ENCODE measurements around the gene PSME4. TPM values are rescaled to one million over a fixed set of nuclear protein-coding genes. Genes with fewer than 3 reads are reported as not detected.

The PSME4 gene
- total RNA-seq, 1 donor from 2014 or later = 43.9 TPM

GRCh38 chr2:53905396-53905795, 65.4 kb downstream of the PSME4 start:
- H3K36me3 Mint-ChIP-seq (ENCODE audit: unreplicated experiment) = peaks cover 58% of the 10 kb centered on the region
- H3K4me1 Mint-ChIP-seq (ENCODE audit: unreplicated experiment) = no peaks in the 10 kb centered on the region
- TF ChIP-seq, protein P1, sequence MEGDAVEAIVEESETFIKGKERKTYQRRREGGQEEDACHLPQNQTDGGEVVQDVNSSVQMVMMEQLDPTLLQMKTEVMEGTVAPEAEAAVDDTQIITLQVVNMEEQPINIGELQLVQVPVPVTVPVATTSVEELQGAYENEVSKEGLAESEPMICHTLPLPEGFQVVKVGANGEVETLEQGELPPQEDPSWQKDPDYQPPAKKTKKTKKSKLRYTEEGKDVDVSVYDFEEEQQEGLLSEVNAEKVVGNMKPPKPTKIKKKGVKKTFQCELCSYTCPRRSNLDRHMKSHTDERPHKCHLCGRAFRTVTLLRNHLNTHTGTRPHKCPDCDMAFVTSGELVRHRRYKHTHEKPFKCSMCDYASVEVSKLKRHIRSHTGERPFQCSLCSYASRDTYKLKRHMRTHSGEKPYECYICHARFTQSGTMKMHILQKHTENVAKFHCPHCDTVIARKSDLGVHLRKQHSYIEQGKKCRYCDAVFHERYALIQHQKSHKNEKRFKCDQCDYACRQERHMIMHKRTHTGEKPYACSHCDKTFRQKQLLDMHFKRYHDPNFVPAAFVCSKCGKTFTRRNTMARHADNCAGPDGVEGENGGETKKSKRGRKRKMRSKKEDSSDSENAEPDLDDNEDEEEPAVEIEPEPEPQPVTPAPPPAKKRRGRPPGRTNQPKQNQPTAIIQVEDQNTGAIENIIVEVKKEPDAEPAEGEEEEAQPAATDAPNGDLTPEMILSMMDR (IDR thresholded peaks at IDR 0.05) = no peak
- H3K9me3 Mint-ChIP-seq (ENCODE audit: unreplicated experiment) = no peaks in the 10 kb centered on the region
- no peak overlapping the region for H3K4me3 Mint-ChIP-seq (ENCODE audit: unreplicated experiment)
- no peak overlapping the region for H3K27ac Mint-ChIP-seq (ENCODE audit: unreplicated experiment)
- no peaks in the 10 kb centered on the region for H3K27me3 Mint-ChIP-seq (ENCODE audit: unreplicated experiment)
- DNase-seq (ENCODE audit: extremely low spot score, unreplicated experiment) = no peak

- H3K36me3 Mint-ChIP-seq (ENCODE audit: unreplicated experiment) = peaks cover 56% of the 10 kb centered on the region
- no peaks in the 10 kb centered on the region for H3K4me1 Mint-ChIP-seq (ENCODE audit: unreplicated experiment)
- H3K9me3 Mint-ChIP-seq (ENCODE audit: unreplicated experiment) = no peaks in the 10 kb centered on the region
- H3K4me3 Mint-ChIP-seq (ENCODE audit: unreplicated experiment) = no peak overlapping the region
- TF ChIP-seq, protein P1 (IDR thresholded peaks at IDR 0.05) = no peak
- no peak for DNase-seq (ENCODE audit: extremely low spot score, unreplicated experiment)
- no peak overlapping the region for H3K27ac Mint-ChIP-seq (ENCODE audit: unreplicated experiment)
- no peaks in the 10 kb centered on the region for H3K27me3 Mint-ChIP-seq (ENCODE audit: unreplicated experiment)
These were observed 67.8 kb downstream of the PSME4 start for GRCh38 chr2:53903011-53903410.

DNA sequence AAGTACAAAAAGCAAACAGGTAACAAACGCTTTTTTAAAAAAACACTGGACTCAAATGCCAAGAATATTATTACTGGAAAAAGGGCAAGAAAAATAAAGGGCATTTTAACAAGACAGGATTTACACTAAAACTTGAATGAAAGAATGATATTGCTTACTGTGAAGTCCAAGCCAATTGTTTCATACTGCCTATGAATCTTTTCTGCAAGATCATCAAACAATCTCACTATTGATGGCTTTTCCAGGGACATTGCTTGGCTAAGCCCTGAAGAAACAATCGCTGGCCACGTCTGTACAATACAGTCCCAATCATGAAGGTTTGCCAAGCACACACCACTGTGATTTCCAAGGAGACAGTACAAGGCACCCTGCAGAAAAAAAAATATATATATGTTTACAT, 69.6 kb downstream of the PSME4 start:
- no peak for DNase-seq (ENCODE audit: extremely low spot score, unreplicated experiment)
- no peaks in the 10 kb centered on the region for H3K9me3 Mint-ChIP-seq (ENCODE audit: unreplicated experiment)
- no peaks in the 10 kb centered on the region for H3K27me3 Mint-ChIP-seq (ENCODE audit: unreplicated experiment)
- TF ChIP-seq, protein P1 (IDR thresholded peaks at IDR 0.05) = no peak
- no peak overlapping the region for H3K27ac Mint-ChIP-seq (ENCODE audit: unreplicated experiment)
- H3K36me3 Mint-ChIP-seq (ENCODE audit: unreplicated experiment) = peaks cover 48% of the 10 kb centered on the region
- H3K4me1 Mint-ChIP-seq (ENCODE audit: unreplicated experiment) = peaks cover 4% of the 10 kb centered on the region
- no peak overlapping the region for H3K4me3 Mint-ChIP-seq (ENCODE audit: unreplicated experiment)

DNA sequence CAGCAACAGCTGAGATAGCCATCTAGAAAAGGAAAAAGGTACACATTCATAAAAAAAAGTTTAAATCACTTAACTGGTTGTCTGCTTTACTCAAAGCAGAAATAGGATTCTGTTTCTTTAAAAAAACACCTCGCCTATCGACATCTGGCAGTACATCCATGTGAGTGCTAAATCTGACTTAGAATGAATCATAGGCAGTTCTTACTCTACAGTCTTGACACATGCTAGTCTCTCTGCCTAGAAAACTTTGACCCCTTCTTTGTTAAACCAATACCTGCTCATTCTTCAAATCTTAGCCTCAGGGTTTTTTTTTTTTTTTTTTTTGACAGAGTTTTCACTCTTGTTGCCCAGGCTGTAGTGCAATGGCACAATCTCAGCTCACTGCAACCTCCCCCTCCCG, 73.9 kb downstream of the PSME4 start:
- TF ChIP-seq, protein P1 (IDR thresholded peaks at IDR 0.05) = no peak
- DNase-seq (ENCODE audit: extremely low spot score, unreplicated experiment) = no peak
- Mint-ChIP-seq H3K4me1 (ENCODE audit: unreplicated experiment) (peaks cover 4% of the 10 kb centered on the region), H3K27me3 (ENCODE audit: unreplicated experiment) (no peaks in the 10 kb centered on the region), H3K27ac (ENCODE audit: unreplicated experiment) (no peak overlapping the region), H3K4me3 (ENCODE audit: unreplicated experiment) (no peak overlapping the region), H3K36me3 (ENCODE audit: unreplicated experiment) (peaks cover 58% of the 10 kb centered on the region), H3K9me3 (ENCODE audit: unreplicated experiment) (no peaks in the 10 kb centered on the region)

DNA sequence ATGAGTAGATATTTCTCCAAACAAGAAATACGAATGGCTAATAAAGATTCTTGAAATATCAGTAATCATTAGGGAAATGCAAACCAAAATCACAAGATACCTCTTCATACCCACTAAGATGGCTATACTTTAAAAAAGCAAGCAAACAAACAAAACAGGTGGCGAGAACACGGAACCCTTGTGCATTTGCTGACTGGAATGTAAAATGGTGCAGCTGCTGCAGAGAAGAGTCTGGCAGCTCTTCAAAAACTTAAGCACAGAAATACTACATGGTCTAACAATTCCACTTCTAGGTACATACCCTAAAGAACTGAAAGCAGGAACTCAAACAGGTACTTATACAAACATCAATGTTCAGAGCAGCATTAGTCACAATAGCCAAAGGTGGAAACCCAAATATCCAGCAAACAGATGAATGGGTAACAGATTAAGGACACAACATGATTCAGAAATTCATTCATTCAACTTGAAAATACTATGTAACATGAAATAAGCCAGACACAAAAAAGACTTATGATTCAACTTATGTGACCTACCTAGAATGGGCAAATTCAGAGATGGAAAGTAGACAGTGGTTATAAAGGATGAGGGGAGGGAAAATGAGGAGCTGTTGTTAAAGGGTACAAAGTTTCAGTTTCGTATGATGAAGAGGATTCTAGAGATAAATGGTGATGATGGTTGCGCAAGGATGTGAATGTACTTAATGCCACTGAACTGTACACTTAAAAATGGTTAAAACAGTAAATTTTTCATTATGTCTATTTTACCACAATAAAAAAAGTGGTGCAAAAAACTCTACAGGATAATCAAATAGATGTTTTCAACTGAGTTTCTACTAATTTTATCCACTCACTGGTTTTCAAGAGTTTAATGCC, 84.2 kb downstream of the PSME4 start:
- Mint-ChIP-seq H3K36me3 (ENCODE audit: unreplicated experiment) (peaks cover 66% of the 10 kb centered on the region), H3K27ac (ENCODE audit: unreplicated experiment) (no peak overlapping the region), H3K9me3 (ENCODE audit: unreplicated experiment) (no peaks in the 10 kb centered on the region), H3K4me3 (ENCODE audit: unreplicated experiment) (no peak overlapping the region), H3K27me3 (ENCODE audit: unreplicated experiment) (no peaks in the 10 kb centered on the region), H3K4me1 (ENCODE audit: unreplicated experiment) (no peaks in the 10 kb centered on the region)
- TF ChIP-seq, protein P1 (IDR thresholded peaks at IDR 0.05) = no peak
- no peak for DNase-seq (ENCODE audit: extremely low spot score, unreplicated experiment)
